Effector memory CD4-positive, alpha-beta T cell (primary cell): ENCODE results near the gene ELOF1.
"Not testable (repeated sequence)": the region's sequence is repeated elsewhere in the genome, so short reads cannot be mapped to it uniquely, and the experiment has no call there.

Experiments used
- DNase-seq, 3 donors: peaks; one replicate each; pipeline ENCODE4 v3.0.0-alpha.2; 2020
- H3K27ac ChIP-seq: 2 replicates; pipeline ENCODE4 v1.7.0; 2013; ENCODE audit warnings: mild to moderate bottlenecking, low read length, moderate library complexity; ENCODE audit not compliant: insufficient read depth, poor library complexity, severe bottlenecking
- H3K27me3 ChIP-seq: replicated peaks from 2 replicates; pipeline ENCODE4 v1.7.0; 2013; ENCODE audit warnings: mild to moderate bottlenecking, low read length; ENCODE audit not compliant: insufficient read depth, control insufficient read depth, poor library complexity, severe bottlenecking
- H3K36me3 ChIP-seq: 2 replicates; pipeline ENCODE4 v1.7.0; 2013; ENCODE audit warnings: mild to moderate bottlenecking, low read length, moderate library complexity; ENCODE audit not compliant: control insufficient read depth, insufficient read depth
- H3K4me1 ChIP-seq: 2 replicates; pipeline ENCODE4 v1.7.0; 2013; ENCODE audit warnings: low read length, mild to moderate bottlenecking; ENCODE audit not compliant: control insufficient read depth, insufficient read depth, poor library complexity, severe bottlenecking
- H3K4me3 ChIP-seq: 2 replicates; pipeline ENCODE4 v1.7.0; 2013; ENCODE audit warnings: low read length, low read depth, mild to moderate bottlenecking; ENCODE audit not compliant: insufficient read depth, poor library complexity, severe bottlenecking
- H3K9me3 ChIP-seq: 2 replicates; pipeline ENCODE4 v1.7.0; 2013; ENCODE audit warnings: mild to moderate bottlenecking, low read length, moderate library complexity; ENCODE audit not compliant: control insufficient read depth

ELOF1 gene

GRCh38 chr19:11587302-11587974 lies 28.4 kb upstream of the ELOF1 start:
- no peaks in the 10 kb centered on the region for H3K4me1 ChIP-seq
- no peaks in the 10 kb centered on the region for H3K27me3 ChIP-seq
- no peaks in the 10 kb centered on the region for H3K9me3 ChIP-seq
- DNase-seq = peak; percentile 51 to 65 (median 55)
- no peak overlapping the region for H3K27ac ChIP-seq
- H3K36me3 ChIP-seq = no peaks in the 10 kb centered on the region
- H3K4me3 ChIP-seq = no peak overlapping the region

- H3K9me3 ChIP-seq = no peaks in the 10 kb centered on the region
Observed at GRCh38 chr19:11586331-11586730, 27.3 kb upstream of the ELOF1 start.

GRCh38 chr19:11581740-11582139 lies 22.7 kb upstream of the ELOF1 start:
- H3K4me3 ChIP-seq = no peak overlapping the region
- no peaks in the 10 kb centered on the region for H3K9me3 ChIP-seq
- no peaks in the 10 kb centered on the region for H3K36me3 ChIP-seq
- peak overlapping the region; percentile 7 for H3K27ac ChIP-seq
- DNase-seq = no peak
- H3K4me1 ChIP-seq = peaks cover 20% of the 10 kb centered on the region
- no peaks in the 10 kb centered on the region for H3K27me3 ChIP-seq

More at GRCh38 chr19:11586331-11586730, 27.3 kb upstream of the ELOF1 start:
- Histone ChIP-seq H3K27ac (no peak overlapping the region), H3K4me1 (peaks cover 3% of the 10 kb centered on the region), H3K36me3 (no peaks in the 10 kb centered on the region), H3K4me3 (no peak overlapping the region), H3K27me3 (no peaks in the 10 kb centered on the region)
- no peak for DNase-seq

GRCh38 chr19:11580116-11580515 lies 21.1 kb upstream of the ELOF1 start:
- H3K9me3 ChIP-seq = no peaks in the 10 kb centered on the region
- no peak overlapping the region for H3K27ac ChIP-seq
- DNase-seq = no peak
- no peak overlapping the region for H3K4me3 ChIP-seq
- H3K27me3 ChIP-seq = no peaks in the 10 kb centered on the region
- H3K36me3 ChIP-seq = no peaks in the 10 kb centered on the region
- peaks cover 20% of the 10 kb centered on the region for H3K4me1 ChIP-seq

GRCh38 chr19:11578258-11579142 lies 19.5 kb upstream of the ELOF1 start:
- Histone ChIP-seq H3K27ac (peak overlapping the region; percentile 11), H3K36me3 (no peaks in the 10 kb centered on the region), H3K4me1 (peaks cover 20% of the 10 kb centered on the region), H3K9me3 (no peaks in the 10 kb centered on the region), H3K27me3 (no peaks in the 10 kb centered on the region), H3K4me3 (peak overlapping the region; percentile 68)
- DNase-seq = peak in 1 of 3 donors; percentile 18

- H3K36me3 ChIP-seq = no peaks in the 10 kb centered on the region
- H3K27ac ChIP-seq = peak within 1 kb of the TSS; percentile 11
- no peak for DNase-seq
- peak within 1 kb of the TSS; percentile 68 for H3K4me3 ChIP-seq
- no peaks in the 10 kb centered on the region for H3K27me3 ChIP-seq
- no peaks in the 10 kb centered on the region for H3K9me3 ChIP-seq
- H3K4me1 ChIP-seq = peaks cover 20% of the 10 kb centered on the region
Observed at GRCh38 chr19:11577451-11578257, 18.6 kb upstream of the ELOF1 start, which contains the start of gene ACP5. ACP5 (minus strand) TSS chr19:11577645; CDS start chr19:11577317, 328 bp downstream.

GRCh38 chr19:11576227-11576626 lies 17.2 kb upstream of the ELOF1 start:
- no peak for DNase-seq
- Histone ChIP-seq H3K4me3 (no peak overlapping the region), H3K4me1 (peaks cover 16% of the 10 kb centered on the region), H3K9me3 (no peaks in the 10 kb centered on the region), H3K36me3 (no peaks in the 10 kb centered on the region), H3K27me3 (no peaks in the 10 kb centered on the region), H3K27ac (no peak overlapping the region)

GRCh38 chr19:11574689-11575088 lies 15.7 kb upstream of the ELOF1 start:
- no peaks in the 10 kb centered on the region for H3K27me3 ChIP-seq
- no peak overlapping the region for H3K27ac ChIP-seq
- DNase-seq = no peak
- peaks cover 10% of the 10 kb centered on the region for H3K4me1 ChIP-seq
- no peaks in the 10 kb centered on the region for H3K36me3 ChIP-seq
- H3K4me3 ChIP-seq = no peak overlapping the region
- no peaks in the 10 kb centered on the region for H3K9me3 ChIP-seq

GRCh38 chr19:11573763-11574162 lies 14.7 kb upstream of the ELOF1 start:
- not testable (repeated sequence) for DNase-seq, H3K36me3 ChIP-seq, H3K27me3 ChIP-seq, H3K9me3 ChIP-seq, H3K27ac ChIP-seq, H3K4me3 ChIP-seq
- peaks cover 10% of the 10 kb centered on the region for H3K4me1 ChIP-seq
